ENCODE results near the gene HSPA5. TPM values are rescaled to one million over a fixed set of nuclear protein-coding genes. Genes with fewer than 3 reads are reported as not detected.

Gene HSPA5
- polyA plus RNA-seq, 1 donor (not counting 4 experiments of a cell fraction or from before 2014, with no cell fraction given), result 274 TPM

- peak overlapping the region; percentile 84 for H3K4me2 ChIP-seq (ENCODE audit: control insufficient read depth, extremely low read depth, insufficient read depth, low read depth, low read length)
- FAIRE-seq, result no peak
- H2AFZ ChIP-seq (ENCODE audit: control insufficient read depth, low read length), result no peak overlapping the region
- TF ChIP-seq CTCF (optimal IDR thresholded peaks at IDR 0.05 in 1 of 3, IDR thresholded peaks at IDR 0.05 in 1 of 3, conservative IDR thresholded peaks at IDR 0.05 in 1 of 3; ENCODE audit: extremely low read depth in 1 of 3, insufficient read depth in 2 of 3, low read length in 3 of 3) (no peak), EZH2 (IDR thresholded peaks at IDR 0.05; ENCODE audit: low read length) (no peak)
- H3K4me3 ChIP-seq (ENCODE audit: control insufficient read depth in 2 of 3, extremely low read depth in 1 of 3, insufficient read depth in 2 of 3, low read depth in 1 of 3, low read length in 3 of 3), result peak overlapping the region; percentile 99
- dilution Hi-C loops (cut with MboI; ENCODE audit: extremely low pct_ligation_motif_present, low sequenced_read_pairs), result no loop called here
- H3K79me2 ChIP-seq (ENCODE audit: control insufficient read depth, insufficient read depth, low read length), result peaks cover 61% of the 10 kb centered on the region
- no peak for DNase-seq (ENCODE audit: low read depth, low spot score)
- peaks cover 43% of the 10 kb centered on the region for H3K4me1 ChIP-seq (ENCODE audit: control insufficient read depth, extremely low read depth, insufficient read depth, low read length)
- H3K36me3 ChIP-seq (ENCODE audit: control insufficient read depth in 2 of 2, extremely low read depth in 1 of 2, insufficient read depth in 2 of 2, low read length in 2 of 2), result peaks cover 21 to 40% of the 10 kb centered on the region in 2 experiments
- peaks cover 43% of the 10 kb centered on the region for H4K20me1 ChIP-seq (ENCODE audit: control insufficient read depth, extremely low read depth, insufficient read depth, low read length)
- no peaks in the 10 kb centered on the region for H3K9me1 ChIP-seq (ENCODE audit: control insufficient read depth, extremely low read depth, insufficient read depth, low read length)
- peak overlapping the region; percentile 99 for H3K9ac ChIP-seq (ENCODE audit: control insufficient read depth, extremely low read depth, insufficient read depth, low read length)
- H3K27me3 ChIP-seq (ENCODE audit: control insufficient read depth, extremely low read depth, insufficient read depth, low read length), result no peaks in the 10 kb centered on the region
- H3K27ac ChIP-seq (ENCODE audit: control insufficient read depth, insufficient read depth, low read length), result peak overlapping the region; percentile 94
- no peaks in the 10 kb centered on the region for H3K9me3 ChIP-seq (ENCODE audit: control insufficient read depth, low read depth, low read length)
Measured at GRCh38 chr9:125240649-125240999, 519 bp downstream of the HSPA5 start.

DNA sequence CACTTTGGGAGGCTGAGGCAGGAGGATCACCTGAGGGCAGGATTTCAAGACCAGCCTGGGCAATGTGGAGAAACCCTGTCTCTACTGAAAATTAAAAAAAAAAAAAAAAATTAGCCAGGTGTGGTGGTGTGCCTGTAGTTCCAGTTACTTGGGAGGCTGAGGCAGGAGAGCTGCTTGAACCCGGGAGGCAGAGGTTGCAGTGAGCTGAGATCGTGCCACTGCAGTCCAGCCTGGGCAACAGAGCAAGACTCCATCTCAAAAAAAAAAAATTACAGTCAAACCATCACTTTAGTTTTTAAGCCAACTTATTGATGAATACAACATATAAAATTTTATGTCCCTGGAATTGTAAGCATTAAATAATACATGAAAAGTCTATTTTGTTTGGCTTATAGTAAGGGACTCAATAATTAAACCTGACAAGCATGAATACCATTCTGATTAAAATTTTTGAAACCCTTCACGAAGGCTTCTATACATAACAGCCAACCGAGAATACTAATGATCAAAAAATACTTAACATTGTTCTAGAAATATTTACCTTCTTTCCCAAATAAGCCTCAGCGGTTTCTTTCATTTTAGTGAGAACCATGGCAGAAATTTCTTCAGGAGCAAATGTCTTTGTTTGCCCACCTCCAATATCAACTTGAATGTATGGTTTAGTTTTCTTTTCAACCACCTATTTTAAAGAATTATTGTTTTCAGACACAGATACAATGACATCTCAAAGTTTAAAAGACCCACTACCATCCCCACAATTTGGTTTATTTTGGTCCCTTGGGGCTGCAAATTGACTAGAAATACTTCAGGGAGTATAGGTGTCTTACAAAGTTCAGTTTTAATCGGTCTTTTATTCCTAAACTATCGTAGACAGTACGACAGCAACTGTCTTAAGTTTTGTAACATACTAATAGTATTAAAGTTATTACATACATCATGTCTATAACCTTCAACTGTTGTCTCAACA is 1.2 kb downstream of the HSPA5 start:
- dilution Hi-C loops (cut with MboI; ENCODE audit: extremely low pct_ligation_motif_present, low sequenced_read_pairs), result no loop called here
- Histone ChIP-seq H3K79me2 (ENCODE audit: control insufficient read depth, insufficient read depth, low read length) (peaks cover 61% of the 10 kb centered on the region), H3K9ac (ENCODE audit: control insufficient read depth, extremely low read depth, insufficient read depth, low read length) (peak overlapping the region; percentile 99), H3K4me2 (ENCODE audit: control insufficient read depth, extremely low read depth, insufficient read depth, low read depth, low read length) (peak overlapping the region; percentile 84), H3K27ac (ENCODE audit: control insufficient read depth, insufficient read depth, low read length) (peak overlapping the region; percentile 94), H4K20me1 (ENCODE audit: control insufficient read depth, extremely low read depth, insufficient read depth, low read length) (peaks cover 43% of the 10 kb centered on the region), H3K36me3 (ENCODE audit: control insufficient read depth in 2 of 2, extremely low read depth in 1 of 2, insufficient read depth in 2 of 2, low read length in 2 of 2) (peaks cover 21 to 40% of the 10 kb centered on the region in 2 experiments), H3K9me1 (ENCODE audit: control insufficient read depth, extremely low read depth, insufficient read depth, low read length) (no peaks in the 10 kb centered on the region), H3K9me3 (ENCODE audit: control insufficient read depth, low read depth, low read length) (no peaks in the 10 kb centered on the region), H3K27me3 (ENCODE audit: control insufficient read depth, extremely low read depth, insufficient read depth, low read length) (no peaks in the 10 kb centered on the region), H2AFZ (ENCODE audit: control insufficient read depth, low read length) (no peak overlapping the region), H3K4me3 (ENCODE audit: control insufficient read depth in 2 of 3, extremely low read depth in 1 of 3, insufficient read depth in 2 of 3, low read depth in 1 of 3, low read length in 3 of 3) (peak overlapping the region; percentile 99), H3K4me1 (ENCODE audit: control insufficient read depth, extremely low read depth, insufficient read depth, low read length) (peaks cover 43% of the 10 kb centered on the region)
- TF ChIP-seq EZH2 (IDR thresholded peaks at IDR 0.05; ENCODE audit: low read length), result no peak
- TF ChIP-seq CTCF (optimal IDR thresholded peaks at IDR 0.05 in 1 of 3, IDR thresholded peaks at IDR 0.05 in 1 of 3, conservative IDR thresholded peaks at IDR 0.05 in 1 of 3; ENCODE audit: extremely low read depth in 1 of 3, insufficient read depth in 2 of 3, low read length in 3 of 3), result no peak
- FAIRE-seq (no peak), DNase-seq (ENCODE audit: low read depth, low spot score) (no peak)
